CD14-positive monocyte (primary cell): ENCODE measurements around the gene CIP2A. TPM values are rescaled to one million over a fixed set of nuclear protein-coding genes. Genes with fewer than 3 reads are reported as not detected.

Experiments used
- DNase-seq, 3 donors: peaks; one replicate each; pipeline ENCODE4 v3.0.0-alpha.2; 2011 to 2022
- H2AFZ ChIP-seq: 2 replicates; pipeline ENCODE4 v1.6.0; 2012; ENCODE audit warnings: mild to moderate bottlenecking, low read depth, low read length, inconsistent platforms; ENCODE audit not compliant: insufficient read depth, poor library complexity, severe bottlenecking
- H3K27ac ChIP-seq, 2 donors: 1 replicate in 1 of 2; 2 replicates in 1 of 2; pipeline ENCODE4 v1.5.1; 2012 to 2013; ENCODE audit warnings: low read length in 2 of 2, control low read depth in 1 of 2, inconsistent platforms in 1 of 2, low read depth in 1 of 2, mild to moderate bottlenecking in 1 of 2
- H3K27me3 ChIP-seq, 2 donors: one replicate each; pipeline versions ENCODE4 v1.6.0 to v1.6.1; 2011 to 2013; ENCODE audit warnings: low read length in 2 of 2; ENCODE audit not compliant: control insufficient read depth in 2 of 2, insufficient read depth in 2 of 2
- H3K36me3 ChIP-seq, 2 donors: replicated peaks in 1 of 2; 1 replicate in 1 of 2; 2 replicates in 1 of 2; pipeline versions ENCODE4 v1.5.1 to v1.6.1; 2012 to 2013; ENCODE audit warnings: low read length in 2 of 2, control low read depth in 1 of 2, inconsistent platforms in 1 of 2, mild to moderate bottlenecking in 1 of 2; ENCODE audit not compliant: insufficient read depth in 2 of 2, control insufficient read depth in 1 of 2
- H3K4me1 ChIP-seq, 2 donors: 1 replicate in 1 of 2; 2 replicates in 1 of 2; pipeline versions ENCODE4 v1.5.1 to v1.6.1; 2012 to 2013; ENCODE audit warnings: low read length in 2 of 2, control low read depth in 1 of 2, inconsistent platforms in 1 of 2, mild to moderate bottlenecking in 1 of 2, moderate library complexity in 1 of 2; ENCODE audit not compliant: insufficient read depth in 2 of 2, control insufficient read depth in 1 of 2
- H3K4me2 ChIP-seq: replicated peaks from 2 replicates; pipeline ENCODE3; 2012; ENCODE audit warnings: low read length, moderate library complexity, mild to moderate bottlenecking; ENCODE audit not compliant: poor library complexity, severe bottlenecking; ENCODE audit errors: extremely low read depth
- H3K4me3 ChIP-seq, 3 experiments: fragments of 200-600 bp in 1 of 3; sonication (generic) in 1 of 3; replicated peaks in 1 of 3; 1 replicate in 2 of 3; 2 replicates in 1 of 3; pipeline ENCODE4 v1.5.1; 2011 to 2013; ENCODE audit warnings: low read length in 3 of 3, mild to moderate bottlenecking in 3 of 3, control low read depth in 2 of 3, low read depth in 2 of 3, inconsistent platforms in 1 of 3, moderate library complexity in 1 of 3
- H3K79me2 ChIP-seq: 2 replicates; pipeline ENCODE4 v1.6.0; 2012; ENCODE audit warnings: mild to moderate bottlenecking, control low read depth, inconsistent platforms, low read length, moderate library complexity; ENCODE audit not compliant: insufficient read depth
- H3K9ac ChIP-seq: 2 replicates; pipeline ENCODE4 v1.6.0; 2017; ENCODE audit warnings: low read length, mild to moderate bottlenecking; ENCODE audit not compliant: insufficient read depth, poor library complexity, severe bottlenecking
- H3K9me3 ChIP-seq, 2 donors: replicated peaks in 1 of 2; 1 replicate in 1 of 2; 2 replicates in 1 of 2; pipeline versions ENCODE4 v1.5.1 to v1.6.1; 2012 to 2013; ENCODE audit warnings: low read length in 2 of 2, control low read depth in 1 of 2; ENCODE audit not compliant: control insufficient read depth in 1 of 2, insufficient read depth in 1 of 2
- H4K20me1 ChIP-seq: 2 replicates; pipeline ENCODE4 v1.6.0; 2012; ENCODE audit warnings: mild to moderate bottlenecking, low read length, control low read depth, moderate library complexity; ENCODE audit not compliant: insufficient read depth
- H3K27ac Mint-ChIP-seq, 7 donors: one replicate each; pipeline ENCODE4 v1.8.0; 2020; ENCODE audit warnings: mild to moderate bottlenecking in 7 of 7, mixed read lengths in 7 of 7, moderate library complexity in 6 of 7, inconsistent platforms in 2 of 7
- H3K27me3 Mint-ChIP-seq, 3 donors: one replicate each; pipeline ENCODE4 v1.8.0; 2021 to 2022; ENCODE audit warnings: low read depth in 3 of 3, mild to moderate bottlenecking in 3 of 3, mixed read lengths in 3 of 3, moderate library complexity in 3 of 3, inconsistent platforms in 1 of 3
- H3K36me3 Mint-ChIP-seq, 2 donors: one replicate each; pipeline ENCODE4 v1.8.0; 2020; ENCODE audit warnings: mixed read lengths in 2 of 2, inconsistent platforms in 1 of 2, mild to moderate bottlenecking in 1 of 2
- H3K4me1 Mint-ChIP-seq: one replicate; pipeline ENCODE4 v1.8.0; 2020; ENCODE audit warnings: mild to moderate bottlenecking, mixed read lengths
- H3K4me3 Mint-ChIP-seq, 2 donors: one replicate each; pipeline ENCODE4 v1.8.0; 2020; ENCODE audit warnings: mild to moderate bottlenecking in 2 of 2, mixed read lengths in 2 of 2, moderate library complexity in 1 of 2
- H3K9me3 Mint-ChIP-seq, 7 donors: one replicate each; pipeline ENCODE4 v1.8.0; 2020 to 2022; ENCODE audit warnings: mixed read lengths in 7 of 7, mild to moderate bottlenecking in 6 of 7, moderate library complexity in 6 of 7, inconsistent platforms in 2 of 7
- CTCF ChIP-seq: fragments of 200-600 bp; IDR thresholded peaks from one replicate; pipeline ENCODE4 v1.8.0; 2022; ENCODE audit warnings: antibody characterized with exemption, mild to moderate bottlenecking
- WGBS: methylation state at CpG from one replicate; pipeline ENCODE4 v1.1.5; 2013; ENCODE audit warnings: missing lambda C conversion rate; ENCODE audit not compliant: insufficient coverage; 5-methylcytosine and 5-hydroxymethylcytosine counted together
- intact Hi-C, 2 donors: fragments of 100-400 bp; cut with micrococcal nuclease; formaldehyde crosslinking; loops; one replicate each; pipeline versions ENCODE4 v1.15.0 to v1.15.1; 2023
- polyA plus RNA-seq, 3 donors: library from polyadenylated mRNA; depleted of rRNA in 1 of 3; unstranded in 2 of 3; stranded (reverse) in 1 of 3; fragments of 300-500 nt in 2 of 3; fragments of >200 nt in 1 of 3; fragmentation: Illumina TruSeq in 2 of 3; gene quantifications; 1 replicate in 2 of 3; 2 replicates in 1 of 3; pipeline ENCODE4 v1.2.3, GENCODE V29; 2012 to 2021

The CIP2A gene
- polyA plus RNA-seq, 3 donors = 0.57 to 5.0 (median 1.3) TPM

- no CpG with 5 or more reads among the region's 3 CpGs for WGBS
- H3K27ac Mint-ChIP-seq = peak overlapping the region; percentile 27 to 86 (median 64)
Measured at GRCh38 chr3:108528459-108529252, 60.6 kb downstream of the CIP2A start.

DNA sequence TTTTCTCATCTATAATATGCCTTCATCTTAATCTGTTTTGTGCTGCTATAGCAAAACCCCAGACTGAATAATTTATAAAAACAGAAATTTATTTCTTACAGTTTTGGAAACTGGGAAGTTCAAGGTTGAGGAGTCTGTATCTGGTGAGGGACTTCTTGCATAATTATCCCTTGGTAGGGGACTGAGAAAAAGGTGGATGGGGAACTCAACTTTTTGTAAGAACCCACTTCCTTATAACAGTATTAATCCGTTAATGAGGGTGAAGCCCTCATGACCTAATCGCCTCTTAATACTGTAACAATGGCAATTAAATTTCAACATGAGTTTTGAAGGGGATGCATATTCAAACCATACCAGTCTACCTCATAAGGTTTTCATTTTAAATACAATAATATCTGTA, 61.4 kb downstream of the CIP2A start:
- Histone ChIP-seq H4K20me1 (no peaks in the 10 kb centered on the region), H3K79me2 (no peaks in the 10 kb centered on the region), H3K4me2 (no peak overlapping the region), H3K27me3 (no peaks in the 10 kb centered on the region), H2AFZ (no peak overlapping the region), H3K4me3 (no peak overlapping the region), H3K4me1 (peaks cover 15 to 18% of the 10 kb centered on the region in 2 donors), H3K27ac (no peak overlapping the region), H3K36me3 (no peaks in the 10 kb centered on the region), H3K9me3 (no peaks in the 10 kb centered on the region), H3K9ac (no peak overlapping the region)
- peaks cover 0 to 2% (median 0%) of the 10 kb centered on the region in 7 donors for H3K9me3 Mint-ChIP-seq
- peaks cover 16% of the 10 kb centered on the region for H3K4me1 Mint-ChIP-seq
- no CpG with 5 or more reads among the region's 2 CpGs for WGBS
- no peaks in the 10 kb centered on the region for H3K27me3 Mint-ChIP-seq
- DNase-seq = peak in 2 of 3 donors; percentile 12 to 61
- no peak for TF ChIP-seq CTCF
- peak overlapping the region in 2 of 7 donors; percentile 13 to 38 for H3K27ac Mint-ChIP-seq
- no peaks in the 10 kb centered on the region for H3K36me3 Mint-ChIP-seq
- intact Hi-C loops = no loop called here
- no peak overlapping the region for H3K4me3 Mint-ChIP-seq

More at GRCh38 chr3:108528459-108529252, 60.6 kb downstream of the CIP2A start:
- Histone ChIP-seq H4K20me1 (no peaks in the 10 kb centered on the region), H3K27ac (no peak overlapping the region), H2AFZ (no peak overlapping the region), H3K79me2 (no peaks in the 10 kb centered on the region), H3K4me1 (peaks cover 15 to 18% of the 10 kb centered on the region in 2 donors), H3K9me3 (no peaks in the 10 kb centered on the region), H3K27me3 (no peaks in the 10 kb centered on the region), H3K36me3 (no peaks in the 10 kb centered on the region), H3K4me2 (no peak overlapping the region), H3K9ac (no peak overlapping the region), H3K4me3 (no peak overlapping the region)
- TF ChIP-seq CTCF = no peak
- peaks cover 16% of the 10 kb centered on the region for H3K4me1 Mint-ChIP-seq
- DNase-seq = peak; percentile 59 to 88 (median 64)
- H3K9me3 Mint-ChIP-seq = peaks cover 0 to 2% (median 0%) of the 10 kb centered on the region in 7 donors
- H3K36me3 Mint-ChIP-seq = no peaks in the 10 kb centered on the region
- intact Hi-C loops = no loop called here
- H3K27me3 Mint-ChIP-seq = no peaks in the 10 kb centered on the region
- H3K4me3 Mint-ChIP-seq = no peak overlapping the region
